Ecto neural progenitor cell (in vitro differentiated cells): ENCODE results near the gene LMBR1.
"Not testable (repeated sequence)": the region's sequence is repeated elsewhere in the genome, so short reads cannot be mapped to it uniquely, and the experiment has no call there.

Experiments
- DNase-seq: peaks from one replicate; pipeline ENCODE4 v3.0.0-alpha.2; 2018; ENCODE audit warnings: low spot score

The LMBR1 gene

GRCh38 chr7:156655251-156655650 lies 237.7 kb downstream of the LMBR1 start:
- DNase-seq = no peak

- no peak for DNase-seq
Observed at GRCh38 chr7:156654511-156655234, 238.3 kb downstream of the LMBR1 start.

GRCh38 chr7:156652886-156653568 lies 240.0 kb downstream of the LMBR1 start:
- DNase-seq = no peak

- DNase-seq = no peak
Observed at GRCh38 chr7:156651474-156651873, 241.5 kb downstream of the LMBR1 start.

- peak; percentile 55 for DNase-seq
Observed at GRCh38 chr7:156650042-156650441, 242.9 kb downstream of the LMBR1 start.

- DNase-seq = not testable (repeated sequence)
Observed at GRCh38 chr7:156647330-156647729, 245.7 kb downstream of the LMBR1 start.

- DNase-seq = no peak
Observed at GRCh38 chr7:156642306-156643045, 250.5 kb downstream of the LMBR1 start.

GRCh38 chr7:156640949-156641485 lies 252.0 kb downstream of the LMBR1 start:
- no peak for DNase-seq

GRCh38 chr7:156640257-156640948 lies 252.6 kb downstream of the LMBR1 start, which contains the start of gene RNF32:
Gene RNF32 (plus strand): TSS chr7:156640774. CDS start chr7:156643878, 3,104 bp downstream.
- DNase-seq = peak; percentile 98

- no peak for DNase-seq
Observed at GRCh38 chr7:156639426-156640256, 253.3 kb downstream of the LMBR1 start.

GRCh38 chr7:156638443-156639077 lies 254.4 kb downstream of the LMBR1 start:
- DNase-seq = no peak

GRCh38 chr7:156637093-156637492 lies 255.9 kb downstream of the LMBR1 start:
- not testable (repeated sequence) for DNase-seq

- DNase-seq = no peak
Observed at GRCh38 chr7:156635529-156636385, 257.2 kb downstream of the LMBR1 start.

- DNase-seq = no peak
Observed at GRCh38 chr7:156634117-156634516, 258.9 kb downstream of the LMBR1 start.

GRCh38 chr7:156629873-156630272 lies 263.1 kb downstream of the LMBR1 start:
- DNase-seq = no peak

- DNase-seq = no peak
Observed at GRCh38 chr7:156628562-156628961, 264.4 kb downstream of the LMBR1 start.
